ENCODE data around the gene TMEM184A. TPM values are rescaled to one million over a fixed set of nuclear protein-coding genes. Genes with fewer than 3 reads are reported as not detected.

The TMEM184A gene
- total and polyA plus RNA-seq, 2 donors (not counting 3 experiments of a cell fraction or from before 2014, with no cell fraction given) = 0.48 TPM; not detected in 1

GRCh38 chr7:1554333-1555045, 1.5 kb downstream of the TMEM184A start:
- no peak for FAIRE-seq
- TF ChIP-seq CTCF (IDR thresholded peaks at IDR 0.05; ENCODE audit: extremely low read depth in 1 of 2, insufficient read depth in 1 of 2, low read depth in 1 of 2, low read length in 2 of 2) (no peak), EZH2 (IDR thresholded peaks at IDR 0.05; ENCODE audit: borderline replicate concordance, low read depth, low read length, severe bottlenecking) (no peak), JUN (IDR thresholded peaks at IDR 0.05; ENCODE audit: borderline replicate concordance, insufficient read depth, insufficient read length, low read depth) (no peak), MYC (IDR thresholded peaks at IDR 0.05; ENCODE audit: low read depth, low read length) (no peak), POLR2A (IDR thresholded peaks at IDR 0.05; ENCODE audit: low read depth, low read length) (no peak), GATA2 (IDR thresholded peaks at IDR 0.05; ENCODE audit: insufficient read depth, insufficient read length, low read depth, low read length) (no peak), FOS (IDR thresholded peaks at IDR 0.05; ENCODE audit: borderline replicate concordance, insufficient read depth, low read length) (no peak), POLR2AphosphoS5 (IDR thresholded peaks at IDR 0.05; ENCODE audit: insufficient read depth, low read depth, low read length) (no peak)
- dilution Hi-C loops (cut with MboI; ENCODE audit: extremely low pct_ligation_motif_present, low sequenced_read_pairs) (no loop called here), intact Hi-C loops (cut with micrococcal nuclease) (no loop called here)
- POLR2A ChIA-PET = no interaction called here
- H3K36me3 ChIP-seq (ENCODE audit: control insufficient read depth in 2 of 2, extremely low read depth in 1 of 2, insufficient read depth in 2 of 2, low read length in 2 of 2) = no peaks in the 10 kb centered on the region
- H3K4me2 ChIP-seq (ENCODE audit: insufficient read depth, low read length) = no peak overlapping the region
- no peaks in the 10 kb centered on the region for H3K9me1 ChIP-seq (replicated peaks; ENCODE audit: control insufficient read depth, extremely low read depth, insufficient read depth, low read length)
- H2AFZ ChIP-seq (ENCODE audit: low read depth, low read length) = no peak overlapping the region
- H3K4me1 ChIP-seq (ENCODE audit: control insufficient read depth, extremely low read depth, insufficient read depth, low read length) = no peaks in the 10 kb centered on the region
- no peak for DNase-seq (ENCODE audit: low read depth, low spot score)
- no peak overlapping the region for H3K27ac ChIP-seq (ENCODE audit: insufficient read depth, low read depth, low read length)
- H3K4me3 ChIP-seq (replicated peaks in 1 of 3; ENCODE audit: insufficient read depth in 1 of 3, low read depth in 1 of 3, low read length in 3 of 3) = no peak overlapping the region
- no peak overlapping the region for H3K9ac ChIP-seq (replicated peaks; ENCODE audit: extremely low read depth, insufficient read depth, low read length)
- H3K9me3 ChIP-seq (replicated peaks; ENCODE audit: control insufficient read depth, insufficient read depth, low read length) = no peaks in the 10 kb centered on the region
- H3K27me3 ChIP-seq (ENCODE audit: control insufficient read depth in 2 of 2, insufficient read depth in 2 of 2, low read length in 2 of 2) = no peaks in the 10 kb centered on the region
- CTCF ChIA-PET = interaction anchor here (1.3 kb wide), 1 partner anchor 25 kb away, joined by 3 read pairs; no protein-coding TSS in a partner anchor
- no TSS peak for BruUV-seq (replicated peaks)
- H3K79me2 ChIP-seq (ENCODE audit: control insufficient read depth, insufficient read depth, low read length) = no peaks in the 10 kb centered on the region
- no peaks in the 10 kb centered on the region for H4K20me1 ChIP-seq (replicated peaks; ENCODE audit: control insufficient read depth, extremely low read depth, insufficient read depth, low read length)

Measured in endothelial cell of umbilical vein (primary cell).